Esophagus squamous epithelium (tissue), 5 donors: Measurements from ENCODE around the gene MYT1. TPM values are rescaled to one million over a fixed set of nuclear protein-coding genes. Genes with fewer than 3 reads are reported as not detected.

ENCODE experiments used
- DNase-seq: peaks from one replicate; lab custom pipeline; 2025; lab: John Stamatoyannopoulos, UW
- H3K27ac ChIP-seq, 4 donors: fragments of 200-600 bp; sonication (generic); one replicate each; pipeline ENCODE4 v1.5.1; 2016 to 2019; ENCODE audit warnings: mild to moderate bottlenecking in 1 of 4
- H3K27me3 ChIP-seq, 4 donors: fragments of 200-600 bp; sonication (generic); 1 replicate in 3 of 4; 2 replicates in 1 of 4; pipeline versions ENCODE4 v1.5.1 to v1.6.0; 2017 to 2021; ENCODE audit warnings: antibody characterized with exemption in 1 of 4
- H3K36me3 ChIP-seq, 3 donors: fragments of 200-600 bp; sonication (generic); one replicate each; pipeline ENCODE4 v1.5.1; 2016 to 2019
- H3K4me1 ChIP-seq, 3 donors: fragments of 200-600 bp; sonication (generic); one replicate each; pipeline ENCODE4 v1.5.1; 2017 to 2019
- H3K4me3 ChIP-seq, 4 donors: fragments of 200-600 bp; sonication (generic); 1 replicate in 3 of 4; 2 replicates in 1 of 4; pipeline ENCODE4 v1.5.1; 2016 to 2019; ENCODE audit warnings: mild to moderate bottlenecking in 2 of 4, moderate library complexity in 1 of 4
- H3K9me3 ChIP-seq, 3 donors: fragments of 200-600 bp; sonication (generic); one replicate each; pipeline ENCODE4 v1.5.1; 2016 to 2019
- POLR2A ChIP-seq, 4 donors: fragments of 450-650 bp; IDR thresholded peaks; one replicate each; pipeline ENCODE4 v1.6.1; 2017; ENCODE audit warnings: antibody characterized with exemption in 4 of 4, mild to moderate bottlenecking in 4 of 4, moderate library complexity in 3 of 4
- WGBS, 2 donors: methylation state at CpG; one replicate each; pipeline ENCODE4 v1.1.5; 2018; 5-methylcytosine and 5-hydroxymethylcytosine counted together
- intact Hi-C: fragments of 100-400 bp; cut with DNase I; formaldehyde crosslinking; loops from one replicate; pipeline ENCODE4 v1.15.0; 2022
- total RNA-seq, 4 donors: library from RNA; depleted of rRNA; stranded (reverse); fragments of >200 nt; gene quantifications; one replicate each; pipeline ENCODE4 v1.1.0, GENCODE V29; 2016
- TF ChIP-seq, protein P1 (sequence below), 6 experiments: fragments of 450-650 bp in 4 of 6; fragments of 200-600 bp in 2 of 6; sonication (generic) in 2 of 6; IDR thresholded peaks; one replicate each; pipeline ENCODE4 v1.5.1; 2016 to 2019; ENCODE audit warnings: antibody characterized with exemption in 6 of 6, mild to moderate bottlenecking in 4 of 6, moderate library complexity in 4 of 6
- donor health status: DM: yes; HTN: yes; CAD: no.

MYT1 gene
- total RNA-seq, 4 donors from 2014 or later = not detected

DNA sequence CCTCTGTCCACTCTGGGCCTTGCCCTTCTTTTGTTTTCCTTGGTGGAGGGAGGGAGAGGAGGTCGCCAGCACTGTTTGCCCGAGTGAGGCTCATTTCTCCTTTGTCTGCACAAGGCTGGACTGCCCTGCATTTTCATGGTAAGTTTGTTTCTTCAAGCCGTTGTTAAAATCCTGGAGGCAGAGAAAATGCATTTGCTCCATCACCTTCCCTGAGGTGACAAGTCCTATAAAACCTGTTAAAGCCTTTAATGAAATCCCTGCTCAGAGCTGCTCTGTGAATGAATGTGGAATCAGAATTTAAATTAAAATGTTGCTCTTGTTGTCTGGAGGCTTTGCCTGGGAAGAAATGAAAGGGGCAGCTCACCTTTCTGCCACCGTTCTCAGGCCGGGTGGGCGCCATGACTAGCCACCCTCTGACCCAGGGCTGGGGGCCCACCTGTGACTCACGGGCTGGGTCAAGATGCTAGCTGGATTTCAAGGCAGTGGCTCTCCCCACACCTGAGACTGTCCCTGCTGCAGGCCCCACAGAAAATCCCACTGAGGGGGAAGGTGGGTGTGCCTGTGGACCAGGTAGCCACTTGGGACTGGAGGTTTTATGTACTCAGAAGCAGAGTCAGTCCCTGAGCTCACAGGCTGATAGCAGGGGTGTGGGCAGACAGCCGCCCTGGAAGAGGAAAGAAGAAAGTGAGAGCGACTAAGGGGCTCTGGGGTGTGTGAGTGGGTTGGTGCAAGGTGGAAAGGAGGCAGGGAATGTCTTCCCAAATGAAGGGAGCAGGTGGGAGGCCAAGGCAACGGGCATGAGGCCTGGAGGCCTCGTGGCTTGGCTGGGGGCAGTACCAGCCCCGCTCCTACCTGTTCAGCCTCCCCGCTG is 24.0 kb upstream of the MYT1 start:
- H3K9me3 ChIP-seq = peaks cover 0 to 7% (median 7%) of the 10 kb centered on the region in 3 donors
- 62 to 79% methylated on average over 9 to 10 of the region's 13 CpGs for WGBS, 2 donors
- no peaks in the 10 kb centered on the region for H3K36me3 ChIP-seq
- intact Hi-C loops = no loop called here
- no peak for DNase-seq
- TF ChIP-seq POLR2A (IDR thresholded peaks at IDR 0.05) = no peak
- TF ChIP-seq, protein P1, sequence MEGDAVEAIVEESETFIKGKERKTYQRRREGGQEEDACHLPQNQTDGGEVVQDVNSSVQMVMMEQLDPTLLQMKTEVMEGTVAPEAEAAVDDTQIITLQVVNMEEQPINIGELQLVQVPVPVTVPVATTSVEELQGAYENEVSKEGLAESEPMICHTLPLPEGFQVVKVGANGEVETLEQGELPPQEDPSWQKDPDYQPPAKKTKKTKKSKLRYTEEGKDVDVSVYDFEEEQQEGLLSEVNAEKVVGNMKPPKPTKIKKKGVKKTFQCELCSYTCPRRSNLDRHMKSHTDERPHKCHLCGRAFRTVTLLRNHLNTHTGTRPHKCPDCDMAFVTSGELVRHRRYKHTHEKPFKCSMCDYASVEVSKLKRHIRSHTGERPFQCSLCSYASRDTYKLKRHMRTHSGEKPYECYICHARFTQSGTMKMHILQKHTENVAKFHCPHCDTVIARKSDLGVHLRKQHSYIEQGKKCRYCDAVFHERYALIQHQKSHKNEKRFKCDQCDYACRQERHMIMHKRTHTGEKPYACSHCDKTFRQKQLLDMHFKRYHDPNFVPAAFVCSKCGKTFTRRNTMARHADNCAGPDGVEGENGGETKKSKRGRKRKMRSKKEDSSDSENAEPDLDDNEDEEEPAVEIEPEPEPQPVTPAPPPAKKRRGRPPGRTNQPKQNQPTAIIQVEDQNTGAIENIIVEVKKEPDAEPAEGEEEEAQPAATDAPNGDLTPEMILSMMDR (IDR thresholded peaks at IDR 0.05) = no peak
- H3K27ac ChIP-seq = no peak overlapping the region
- no peaks in the 10 kb centered on the region for H3K4me1 ChIP-seq
- H3K4me3 ChIP-seq = no peak overlapping the region
- peaks cover 0 to 66% (median 0%) of the 10 kb centered on the region in 4 donors for H3K27me3 ChIP-seq

DNA sequence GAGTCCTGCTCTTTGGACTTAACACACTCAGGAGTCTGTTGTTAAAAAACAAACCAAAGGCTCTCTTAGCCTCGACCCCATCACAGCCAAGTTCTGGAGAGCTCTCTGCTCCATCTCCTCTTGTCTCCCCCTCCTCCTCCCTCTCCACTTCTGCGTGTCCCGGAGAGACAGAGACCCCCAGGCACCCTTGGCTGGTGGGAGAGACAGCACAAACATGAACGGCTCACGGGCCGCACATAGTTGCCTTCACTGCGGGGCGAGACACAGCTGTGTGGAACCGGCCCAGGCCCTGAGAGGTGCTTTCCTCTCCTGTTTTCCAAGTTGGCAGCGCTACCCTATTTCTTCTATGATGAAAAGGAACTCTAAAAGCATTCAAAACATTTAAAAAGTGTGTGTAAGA is 23.3 kb upstream of the MYT1 start:
- WGBS, 2 donors = 63 to 65% methylated on average over 8 to 10 of the region's 10 CpGs
- no peaks in the 10 kb centered on the region for H3K4me1 ChIP-seq
- peaks cover 0 to 66% (median 0%) of the 10 kb centered on the region in 4 donors for H3K27me3 ChIP-seq
- TF ChIP-seq, protein P1 (IDR thresholded peaks at IDR 0.05) = no peak
- intact Hi-C loops = no loop called here
- DNase-seq = no peak
- H3K36me3 ChIP-seq = no peaks in the 10 kb centered on the region
- no peak overlapping the region for H3K4me3 ChIP-seq
- no peak overlapping the region for H3K27ac ChIP-seq
- peaks cover 0 to 14% (median 10%) of the 10 kb centered on the region in 3 donors for H3K9me3 ChIP-seq

DNA sequence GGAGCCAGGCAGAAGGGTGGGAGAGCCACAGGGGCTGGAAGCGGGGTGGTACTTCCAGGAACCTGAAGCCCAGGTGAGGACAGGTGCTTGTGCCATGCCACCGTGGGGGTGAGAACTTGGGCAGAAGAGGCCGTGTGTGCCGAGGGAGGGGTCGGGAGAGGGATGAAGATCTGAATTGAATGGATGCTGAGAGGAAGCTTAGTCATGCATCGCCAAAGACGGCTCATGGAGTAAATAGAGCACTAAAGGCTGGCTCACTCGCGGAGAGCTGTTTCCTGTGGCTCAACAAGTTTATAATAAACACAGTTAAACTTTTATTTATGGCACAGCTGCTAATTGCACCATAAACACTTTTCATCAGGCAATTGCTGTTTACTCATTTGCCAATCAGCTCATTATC is 21.7 kb upstream of the MYT1 start:
- peaks cover 0 to 17% (median 10%) of the 10 kb centered on the region in 3 donors for H3K9me3 ChIP-seq
- TF ChIP-seq POLR2A (IDR thresholded peaks at IDR 0.05) = no peak
- TF ChIP-seq, protein P1 (IDR thresholded peaks at IDR 0.05) = no peak
- WGBS, 2 donors = 23 to 31% methylated on average over 9 of the region's 9 CpGs
- H3K4me3 ChIP-seq = no peak overlapping the region
- H3K4me1 ChIP-seq = no peaks in the 10 kb centered on the region
- peaks cover 0 to 75% (median 0%) of the 10 kb centered on the region in 4 donors for H3K27me3 ChIP-seq
- intact Hi-C loops = no loop called here
- H3K36me3 ChIP-seq = no peaks in the 10 kb centered on the region
- H3K27ac ChIP-seq = no peak overlapping the region
- no peak for DNase-seq

DNA sequence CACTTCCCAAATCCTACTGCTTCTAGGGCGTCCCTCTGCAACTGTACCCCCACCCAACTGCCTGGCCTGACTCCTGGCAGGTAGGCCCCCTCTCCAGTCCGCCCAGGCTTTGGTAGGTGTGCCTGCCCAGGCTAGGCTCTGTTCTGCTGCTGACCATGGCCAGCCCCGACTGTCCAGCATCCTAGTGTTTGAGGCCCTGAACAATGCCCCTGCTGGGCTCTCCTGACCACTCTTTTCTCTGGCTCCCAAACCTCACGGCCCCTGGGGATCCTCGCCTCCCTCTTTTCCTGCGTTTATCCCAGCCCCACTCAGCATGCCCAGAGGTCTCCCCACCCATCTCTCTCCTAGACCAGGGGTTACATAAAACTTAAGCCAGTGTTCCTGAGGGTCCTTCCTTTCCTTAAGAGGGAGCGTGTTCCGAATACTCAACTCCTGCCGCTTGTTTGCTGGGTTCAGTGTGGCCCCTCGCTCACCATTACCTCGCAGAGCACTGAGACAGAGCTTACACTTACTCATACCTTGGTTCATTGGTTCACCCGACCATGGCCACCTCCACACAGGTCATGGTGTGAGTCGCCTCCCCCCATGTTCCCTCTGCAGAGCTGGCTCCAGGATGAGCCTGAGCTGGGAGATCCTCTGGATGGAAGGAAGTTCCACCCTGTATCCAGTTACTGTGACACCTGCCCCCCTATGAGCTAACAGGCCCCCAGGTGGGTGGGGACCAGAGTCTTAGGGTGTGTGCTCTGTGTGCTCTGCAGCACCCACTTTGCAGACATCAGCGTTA is 21.0 kb upstream of the MYT1 start:
- 68 to 72% methylated on average over 13 to 14 of the region's 14 CpGs for WGBS, 2 donors
- intact Hi-C loops = no loop called here
- H3K4me3 ChIP-seq = no peak overlapping the region
- no peaks in the 10 kb centered on the region for H3K36me3 ChIP-seq
- H3K27me3 ChIP-seq = peaks cover 0 to 75% (median 0%) of the 10 kb centered on the region in 4 donors
- no peak overlapping the region for H3K27ac ChIP-seq
- H3K9me3 ChIP-seq = peaks cover 0 to 17% (median 10%) of the 10 kb centered on the region in 3 donors
- DNase-seq = no peak
- no peaks in the 10 kb centered on the region for H3K4me1 ChIP-seq
- TF ChIP-seq, protein P1 (IDR thresholded peaks at IDR 0.05) = no peak
- TF ChIP-seq POLR2A (IDR thresholded peaks at IDR 0.05) = no peak
